GM12878 (cell line): ENCODE results near the gene PLGRKT.

Source experiments
- CTCF ChIP-seq, 3 experiments: IDR thresholded peaks in 2 of 3; conservative IDR thresholded peaks in 1 of 3; 2 replicates each; pipeline ENCODE4 v1.5.1; 2011; ENCODE audit warnings: low read depth in 3 of 3, low read length in 3 of 3, mild to moderate bottlenecking in 3 of 3, control low read depth in 2 of 3, moderate library complexity in 2 of 3, inconsistent platforms in 1 of 3, mixed read lengths in 1 of 3; ENCODE audit not compliant: control insufficient read depth in 2 of 3, insufficient read depth in 1 of 3; ENCODE audit errors: extremely low read depth in 1 of 3
- EP300 ChIP-seq, 2 experiments: fragments of 150-350 bp in 1 of 2; IDR thresholded peaks; 2 replicates each; pipeline ENCODE4 v1.6.1; 2011 to 2012; ENCODE audit warnings: low read depth in 2 of 2, low read length in 2 of 2, borderline replicate concordance in 1 of 2, improper control_type of control experiment in 1 of 2, inconsistent platforms in 1 of 2; ENCODE audit not compliant: control insufficient read depth in 1 of 2
- POLR2AphosphoS5 ChIP-seq: IDR thresholded peaks from 2 replicates; pipeline ENCODE4 v1.6.1; 2011; ENCODE audit warnings: mild to moderate bottlenecking, low read length, inconsistent platforms
- SMC3 ChIP-seq: IDR thresholded peaks from 2 replicates; pipeline ENCODE4 v1.6.1; 2011; ENCODE audit warnings: low read length, improper control_type of control experiment, borderline replicate concordance
- SREBF2 ChIP-seq: IDR thresholded peaks from 2 replicates; pipeline ENCODE4 v1.6.1; 2012; ENCODE audit warnings: mild to moderate bottlenecking, low read length

- TF ChIP-seq SREBF2 (no peak), CTCF (IDR thresholded peaks at IDR 0.05 in 2 of 3, conservative IDR thresholded peaks at IDR 0.05 in 1 of 3; ENCODE audit: control insufficient read depth in 2 of 3, extremely low read depth in 1 of 3, insufficient read depth in 1 of 3, low read depth in 3 of 3, low read length in 3 of 3) (no peak), POLR2AphosphoS5 (no peak), SMC3 (no peak), EP300 (IDR thresholded peaks at IDR 0.05; ENCODE audit: borderline replicate concordance in 1 of 2, control insufficient read depth in 1 of 2, low read depth in 2 of 2, low read length in 2 of 2) (no peak)
Observed at GRCh38 chr9:5382479-5382878, 55.2 kb downstream of the PLGRKT start.
